Neural cell (in vitro differentiated cells): ENCODE data around the gene VPS13D. TPM values are rescaled to one million over a fixed set of nuclear protein-coding genes. Genes with fewer than 3 reads are reported as not detected.

Source experiments
- H2AFZ ChIP-seq: fragments of 200-600, 300-800 bp; sonication (generic), shearing (Covaris generic); 2 replicates; pipeline ENCODE4 v1.6.0; 2014; ENCODE audit warnings: low read depth, mild to moderate bottlenecking, antibody characterized with exemption, low read length, moderate library complexity
- H3F3A ChIP-seq: fragments of 200-600 bp; shearing (Covaris generic); 2 replicates; pipeline ENCODE4 v1.6.1; 2016; ENCODE audit warnings: mild to moderate bottlenecking, moderate library complexity, mixed read lengths, antibody characterized with exemption, low read length; ENCODE audit not compliant: insufficient read depth, poor library complexity, severe bottlenecking
- H3K27ac ChIP-seq: fragments of 200-600, 300-800 bp; sonication (generic), shearing (Covaris generic); 2 replicates; pipeline ENCODE4 v1.5.1; 2014; ENCODE audit warnings: mild to moderate bottlenecking, low read length, moderate library complexity
- H3K27me3 ChIP-seq: fragments of 300-800, 200-600 bp; sonication (generic), shearing (Covaris generic); 2 replicates; pipeline ENCODE4 v1.6.0; 2014; ENCODE audit warnings: mild to moderate bottlenecking, low read depth, low read length, moderate library complexity; ENCODE audit not compliant: insufficient read depth
- H3K36me3 ChIP-seq: fragments of 300-800, 200-600 bp; sonication (generic), shearing (Covaris generic); 2 replicates; pipeline ENCODE4 v1.5.1; 2014; ENCODE audit warnings: mild to moderate bottlenecking, antibody characterized with exemption, low read length, moderate library complexity; ENCODE audit not compliant: insufficient read depth
- H3K4me2 ChIP-seq: fragments of 300-800, 200-600 bp; sonication (generic), shearing (Covaris generic); 2 replicates; pipeline ENCODE4 v1.6.0; 2014; ENCODE audit warnings: mild to moderate bottlenecking, low read length
- H3K4me3 ChIP-seq: fragments of 300-800, 200-600 bp; sonication (generic), shearing (Covaris generic); 2 replicates; pipeline ENCODE4 v1.5.1; 2014; ENCODE audit warnings: mild to moderate bottlenecking, low read length, moderate library complexity
- H3K79me2 ChIP-seq: fragments of 200-600 bp; shearing (Covaris generic); replicated peaks from 2 replicates; pipeline ENCODE4 v1.6.0; 2014; ENCODE audit warnings: mild to moderate bottlenecking, low read length, moderate library complexity; ENCODE audit not compliant: insufficient read depth
- H3K9ac ChIP-seq: fragments of 300-800, 200-600 bp; sonication (generic), shearing (Covaris generic); 2 replicates; pipeline ENCODE4 v1.6.1; 2016; ENCODE audit warnings: mild to moderate bottlenecking, low read length, mixed read lengths
- H3K9me2 ChIP-seq: fragments of 200-600 bp; shearing (Covaris generic); 2 replicates; pipeline ENCODE4 v1.6.1; 2016; ENCODE audit warnings: mild to moderate bottlenecking, low read length, mixed read lengths; ENCODE audit not compliant: insufficient read depth
- H3K9me3 ChIP-seq: fragments of 200-600, 300-800 bp; sonication (generic), shearing (Covaris generic); 2 replicates; pipeline ENCODE4 v1.6.1; 2016; ENCODE audit warnings: mild to moderate bottlenecking, mixed run types, low read length, moderate library complexity, mixed read lengths
- H4K20me1 ChIP-seq: fragments of 200-600 bp; shearing (Covaris generic); 2 replicates; pipeline ENCODE4 v1.6.1; 2016; ENCODE audit warnings: mild to moderate bottlenecking, mixed run types; ENCODE audit not compliant: insufficient read depth
- EP300 ChIP-seq: fragments of 450-650 bp; conservative IDR thresholded peaks from 2 replicates; pipeline ENCODE4 v1.6.1; 2014; ENCODE audit warnings: antibody characterized with exemption, mild to moderate bottlenecking, moderate library complexity; ENCODE audit not compliant: poor library complexity, severe bottlenecking
- EZH2 ChIP-seq: fragments of 200-600, 300-800 bp; shearing (Covaris generic), sonication (generic); IDR thresholded peaks from 2 replicates; pipeline ENCODE4 v1.6.1; 2014; ENCODE audit warnings: antibody characterized with exemption, low read length, borderline replicate concordance, mild to moderate bottlenecking; ENCODE audit not compliant: insufficient read depth, poor library complexity, severe bottlenecking
- MXI1 ChIP-seq: fragments of 450-650 bp; conservative IDR thresholded peaks from 2 replicates; pipeline ENCODE4 v1.6.1; 2014; ENCODE audit warnings: antibody characterized with exemption, mild to moderate bottlenecking; ENCODE audit not compliant: poor library complexity, severe bottlenecking
- POLR2AphosphoS5 ChIP-seq: IDR thresholded peaks from 2 replicates; pipeline ENCODE4 v1.6.1; 2012
- RAD21 ChIP-seq: fragments of 450-650 bp; conservative IDR thresholded peaks from 2 replicates; pipeline ENCODE4 v1.6.1; 2014; ENCODE audit warnings: antibody characterized with exemption, mild to moderate bottlenecking, moderate library complexity
- SMC3 ChIP-seq: fragments of 450-650 bp; conservative IDR thresholded peaks from 2 replicates; pipeline ENCODE4 v1.6.1; 2014; ENCODE audit warnings: antibody characterized with exemption, mild to moderate bottlenecking, moderate library complexity; ENCODE audit not compliant: poor library complexity
- TAF1 ChIP-seq: IDR thresholded peaks from 2 replicates; pipeline ENCODE4 v1.6.1; 2012; ENCODE audit warnings: low read depth
- polyA plus RNA-seq: library from polyadenylated mRNA; depleted of rRNA; stranded (reverse); fragments of >200 nt; gene quantifications from 2 replicates; pipeline ENCODE4 v1.2.3, GENCODE V29; 2014
- TF ChIP-seq, protein P1 (sequence below): fragments of 450-650 bp; IDR thresholded peaks from 2 replicates; pipeline ENCODE4 v1.5.1; 2014; ENCODE audit warnings: antibody characterized with exemption, mild to moderate bottlenecking, moderate library complexity; ENCODE audit not compliant: poor library complexity, severe bottlenecking
- TF ChIP-seq, protein P2 (sequence below): IDR thresholded peaks from 2 replicates; pipeline ENCODE4 v1.6.1; 2012; ENCODE audit warnings: borderline replicate concordance

Gene VPS13D
- polyA plus RNA-seq, 1 donor from 2014 or later: 24.5 TPM

DNA sequence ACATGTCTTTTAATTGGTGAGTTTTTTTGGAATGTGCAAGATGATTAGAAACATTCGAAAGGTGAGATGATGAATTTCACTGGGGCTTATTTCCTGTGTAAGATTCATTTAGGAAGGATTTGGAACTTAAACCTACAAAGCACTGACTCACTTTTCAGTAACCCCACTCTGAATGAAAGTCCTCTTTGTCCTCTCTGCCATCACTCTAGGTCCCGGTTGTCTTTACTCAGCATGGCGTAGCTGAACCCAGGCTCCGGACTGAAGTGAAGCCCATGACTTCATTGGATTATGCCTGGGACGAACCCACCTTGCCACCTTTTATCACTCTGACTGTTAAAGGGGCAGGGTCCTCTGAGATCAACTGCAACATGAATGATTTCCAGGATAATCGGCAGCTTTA is 139.4 kb downstream of the VPS13D start:
- H3K9me3 ChIP-seq: no peaks in the 10 kb centered on the region
- no peak overlapping the region for H3K4me2 ChIP-seq
- no peak overlapping the region for H3K9ac ChIP-seq
- H3K4me3 ChIP-seq: no peak overlapping the region
- H3F3A ChIP-seq: no peaks in the 10 kb centered on the region
- peaks cover 13% of the 10 kb centered on the region for H3K36me3 ChIP-seq
- no peaks in the 10 kb centered on the region for H4K20me1 ChIP-seq
- no peak for TF ChIP-seq MXI1
- no peaks in the 10 kb centered on the region for H3K9me2 ChIP-seq
- no peaks in the 10 kb centered on the region for H3K27me3 ChIP-seq
- H3K79me2 ChIP-seq: no peaks in the 10 kb centered on the region
- no peak overlapping the region for H2AFZ ChIP-seq
- no peak overlapping the region for H3K27ac ChIP-seq

DNA sequence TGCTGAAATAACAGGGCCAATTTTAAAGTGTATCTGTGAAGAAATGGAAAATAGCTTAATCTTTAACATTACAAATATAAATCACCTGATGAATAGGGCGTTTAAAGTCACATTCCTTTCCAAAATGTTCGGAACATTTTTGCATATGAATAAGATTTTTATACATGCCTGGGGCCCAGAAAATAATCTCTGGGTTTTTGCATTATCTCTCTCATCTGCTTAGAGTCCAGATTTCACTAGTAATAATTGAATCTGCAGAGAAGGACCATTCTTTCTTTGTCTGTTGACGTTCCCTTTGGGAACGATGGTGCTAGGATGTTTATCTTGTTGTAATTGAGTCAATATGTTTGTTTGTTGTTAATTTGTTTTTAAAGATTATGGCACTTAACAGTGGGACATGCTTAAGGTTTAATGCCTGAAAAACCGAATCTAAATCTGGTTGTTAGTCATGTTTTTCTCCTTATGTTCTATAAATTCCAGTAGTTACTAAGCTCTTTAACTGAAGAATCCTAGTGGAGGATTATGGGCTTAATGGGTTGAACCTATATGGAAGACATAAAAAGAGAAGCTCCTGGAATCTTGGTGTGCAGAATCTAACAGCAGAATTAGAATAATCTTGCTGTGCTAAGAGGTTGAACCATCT is 140.6 kb downstream of the VPS13D start:
- H3K4me3 ChIP-seq: no peak overlapping the region
- no peaks in the 10 kb centered on the region for H3K79me2 ChIP-seq
- H3K9ac ChIP-seq: no peak overlapping the region
- H3K27ac ChIP-seq: no peak overlapping the region
- no peak overlapping the region for H2AFZ ChIP-seq
- no peaks in the 10 kb centered on the region for H3K9me2 ChIP-seq
- H4K20me1 ChIP-seq: no peaks in the 10 kb centered on the region
- H3K9me3 ChIP-seq: no peaks in the 10 kb centered on the region
- peaks cover 8% of the 10 kb centered on the region for H3K36me3 ChIP-seq
- H3K4me2 ChIP-seq: no peak overlapping the region
- H3F3A ChIP-seq: no peaks in the 10 kb centered on the region
- TF ChIP-seq RAD21 (no peak), TAF1 (no peak), EZH2 (no peak), MXI1 (no peak), EP300 (no peak), POLR2AphosphoS5 (no peak), SMC3 (no peak)
- TF ChIP-seq, protein P1, sequence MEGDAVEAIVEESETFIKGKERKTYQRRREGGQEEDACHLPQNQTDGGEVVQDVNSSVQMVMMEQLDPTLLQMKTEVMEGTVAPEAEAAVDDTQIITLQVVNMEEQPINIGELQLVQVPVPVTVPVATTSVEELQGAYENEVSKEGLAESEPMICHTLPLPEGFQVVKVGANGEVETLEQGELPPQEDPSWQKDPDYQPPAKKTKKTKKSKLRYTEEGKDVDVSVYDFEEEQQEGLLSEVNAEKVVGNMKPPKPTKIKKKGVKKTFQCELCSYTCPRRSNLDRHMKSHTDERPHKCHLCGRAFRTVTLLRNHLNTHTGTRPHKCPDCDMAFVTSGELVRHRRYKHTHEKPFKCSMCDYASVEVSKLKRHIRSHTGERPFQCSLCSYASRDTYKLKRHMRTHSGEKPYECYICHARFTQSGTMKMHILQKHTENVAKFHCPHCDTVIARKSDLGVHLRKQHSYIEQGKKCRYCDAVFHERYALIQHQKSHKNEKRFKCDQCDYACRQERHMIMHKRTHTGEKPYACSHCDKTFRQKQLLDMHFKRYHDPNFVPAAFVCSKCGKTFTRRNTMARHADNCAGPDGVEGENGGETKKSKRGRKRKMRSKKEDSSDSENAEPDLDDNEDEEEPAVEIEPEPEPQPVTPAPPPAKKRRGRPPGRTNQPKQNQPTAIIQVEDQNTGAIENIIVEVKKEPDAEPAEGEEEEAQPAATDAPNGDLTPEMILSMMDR: no peak
- TF ChIP-seq, protein P2, sequence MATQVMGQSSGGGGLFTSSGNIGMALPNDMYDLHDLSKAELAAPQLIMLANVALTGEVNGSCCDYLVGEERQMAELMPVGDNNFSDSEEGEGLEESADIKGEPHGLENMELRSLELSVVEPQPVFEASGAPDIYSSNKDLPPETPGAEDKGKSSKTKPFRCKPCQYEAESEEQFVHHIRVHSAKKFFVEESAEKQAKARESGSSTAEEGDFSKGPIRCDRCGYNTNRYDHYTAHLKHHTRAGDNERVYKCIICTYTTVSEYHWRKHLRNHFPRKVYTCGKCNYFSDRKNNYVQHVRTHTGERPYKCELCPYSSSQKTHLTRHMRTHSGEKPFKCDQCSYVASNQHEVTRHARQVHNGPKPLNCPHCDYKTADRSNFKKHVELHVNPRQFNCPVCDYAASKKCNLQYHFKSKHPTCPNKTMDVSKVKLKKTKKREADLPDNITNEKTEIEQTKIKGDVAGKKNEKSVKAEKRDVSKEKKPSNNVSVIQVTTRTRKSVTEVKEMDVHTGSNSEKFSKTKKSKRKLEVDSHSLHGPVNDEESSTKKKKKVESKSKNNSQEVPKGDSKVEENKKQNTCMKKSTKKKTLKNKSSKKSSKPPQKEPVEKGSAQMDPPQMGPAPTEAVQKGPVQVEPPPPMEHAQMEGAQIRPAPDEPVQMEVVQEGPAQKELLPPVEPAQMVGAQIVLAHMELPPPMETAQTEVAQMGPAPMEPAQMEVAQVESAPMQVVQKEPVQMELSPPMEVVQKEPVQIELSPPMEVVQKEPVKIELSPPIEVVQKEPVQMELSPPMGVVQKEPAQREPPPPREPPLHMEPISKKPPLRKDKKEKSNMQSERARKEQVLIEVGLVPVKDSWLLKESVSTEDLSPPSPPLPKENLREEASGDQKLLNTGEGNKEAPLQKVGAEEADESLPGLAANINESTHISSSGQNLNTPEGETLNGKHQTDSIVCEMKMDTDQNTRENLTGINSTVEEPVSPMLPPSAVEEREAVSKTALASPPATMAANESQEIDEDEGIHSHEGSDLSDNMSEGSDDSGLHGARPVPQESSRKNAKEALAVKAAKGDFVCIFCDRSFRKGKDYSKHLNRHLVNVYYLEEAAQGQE: no peak
- H3K27me3 ChIP-seq: no peaks in the 10 kb centered on the region
